Kidney (tissue), 14 donors: ENCODE results near the gene NOL6. TPM values are rescaled to one million over a fixed set of nuclear protein-coding genes. Genes with fewer than 3 reads are reported as not detected.
"Not testable (repeated sequence)": the region's sequence is repeated elsewhere in the genome, so short reads cannot be mapped to it uniquely, and the experiment has no call there.

Experiments used
- DNase-seq, 5 donors: peaks; one replicate each; pipeline ENCODE4 v3.0.0-alpha.2; 2013 to 2020
- FAIRE-seq: peaks from 2 replicates; lab custom pipeline; 2012; peaks lifted over from hg19 to GRCh38; lab: Jason Lieb, UNC
- H3K27ac ChIP-seq, 2 donors: one replicate each; pipeline ENCODE4 v1.7.0; 2013; ENCODE audit warnings: low read depth in 2 of 2, low read length in 2 of 2, inconsistent platforms in 1 of 2
- H3K27me3 ChIP-seq: one replicate; pipeline ENCODE4 v1.7.1; 2013; ENCODE audit warnings: low read length, inconsistent platforms; ENCODE audit not compliant: control insufficient read depth, insufficient read depth
- H3K36me3 ChIP-seq, 3 donors: one replicate each; pipeline versions ENCODE4 v1.7.0 to v1.7.1; 2013; ENCODE audit warnings: low read length in 3 of 3, control low read depth in 1 of 3, inconsistent platforms in 1 of 3; ENCODE audit not compliant: insufficient read depth in 3 of 3, control insufficient read depth in 2 of 3
- H3K4me1 ChIP-seq, 3 donors: one replicate each; pipeline versions ENCODE4 v1.7.0 to v1.7.1; 2013; ENCODE audit warnings: low read length in 3 of 3, inconsistent platforms in 1 of 3, low read depth in 1 of 3; ENCODE audit not compliant: control insufficient read depth in 2 of 3, insufficient read depth in 2 of 3
- H3K4me3 ChIP-seq, 3 donors: one replicate each; pipeline versions ENCODE4 v1.7.0 to v1.8.1; 2013; ENCODE audit warnings: low read length in 3 of 3, control low read depth in 1 of 3, inconsistent platforms in 1 of 3
- H3K9ac ChIP-seq, 3 donors: one replicate each; pipeline versions ENCODE4 v1.7.0 to v1.7.1; 2013; ENCODE audit warnings: low read length in 3 of 3, control low read depth in 1 of 3, inconsistent platforms in 1 of 3
- H3K9me3 ChIP-seq, 3 donors: one replicate each; pipeline versions ENCODE4 v1.7.0 to v1.7.1; 2013; ENCODE audit warnings: low read length in 3 of 3, control low read depth in 1 of 3, inconsistent platforms in 1 of 3; ENCODE audit not compliant: control insufficient read depth in 2 of 3, insufficient read depth in 1 of 3
- CTCF ChIP-seq: IDR thresholded peaks from 3 replicates; pipeline ENCODE4 v1.5.1; 2012; ENCODE audit warnings: mild to moderate bottlenecking, moderate library complexity, borderline replicate concordance; ENCODE audit not compliant: insufficient read depth; ENCODE audit errors: extremely low read depth
- intact Hi-C: fragments of 100-400 bp; cut with DNase I; formaldehyde crosslinking; loops from one replicate; pipeline ENCODE4 v1.11.1; 2022
- polyA plus RNA-seq: library from polyadenylated mRNA; stranded (reverse); fragments of 350-450 nt; fragmentation: Illumina TruSeq; extraction: RNeasy Lipid Tissue Mini Kit (QIAGEN cat#74804); gene quantifications from one replicate; pipeline ENCODE4 v1.2.3, GENCODE V29; 2014; ENCODE audit warnings: low read depth, low replicate concordance; ENCODE audit not compliant: insufficient read depth
- total RNA-seq: library from RNA; stranded (reverse); fragmentation: NEBNext Ultra II Directional; extraction: Animal tissue kit (Norgen Biotek cat#: 25700); gene quantifications from one replicate; pipeline ENCODE4 v1.2.1, GENCODE V29; 2021
- donor health status: control.
- donor health status: control.
- donor health status: control.
- donor health status: control.
- donor health status: control.
- donor health status: DM: yes; HTN: yes; CAD: no.
- donor health status: Normal renal cell carcinoma (clear cell type).

Gene NOL6
- total and polyA plus RNA-seq, 2 donors from 2014 or later = 10.8 to 32.8 TPM

DNA sequence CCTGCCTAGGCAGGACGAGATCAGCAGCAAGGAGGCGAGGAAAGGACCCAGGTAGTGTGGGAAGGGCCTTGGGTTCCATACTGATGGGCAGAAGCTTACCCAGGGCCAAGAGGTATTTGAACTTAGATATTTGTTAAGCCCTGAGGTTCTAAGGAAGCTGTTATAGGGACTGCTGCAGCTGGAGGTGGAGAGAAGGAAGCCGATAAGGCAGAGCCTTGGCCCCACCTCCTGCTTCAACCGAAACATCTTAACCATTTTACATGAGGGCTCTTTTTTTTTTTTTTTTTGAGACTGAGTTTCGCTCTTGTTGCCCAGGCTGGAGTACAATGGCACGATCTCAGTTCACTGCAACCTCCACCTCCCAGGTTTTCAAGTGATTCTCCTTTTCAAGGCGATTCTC is 17.8 kb downstream of the NOL6 start:
- no peak overlapping the region for H3K9ac ChIP-seq
- no peaks in the 10 kb centered on the region for H3K36me3 ChIP-seq
- no peaks in the 10 kb centered on the region for H3K9me3 ChIP-seq
- H3K27me3 ChIP-seq = no peaks in the 10 kb centered on the region
- intact Hi-C loops = no loop called here
- TF ChIP-seq CTCF = no peak
- DNase-seq = no peak
- no peak for FAIRE-seq
- H3K27ac ChIP-seq = no peak overlapping the region
- no peaks in the 10 kb centered on the region for H3K4me1 ChIP-seq
- no peak overlapping the region for H3K4me3 ChIP-seq

DNA sequence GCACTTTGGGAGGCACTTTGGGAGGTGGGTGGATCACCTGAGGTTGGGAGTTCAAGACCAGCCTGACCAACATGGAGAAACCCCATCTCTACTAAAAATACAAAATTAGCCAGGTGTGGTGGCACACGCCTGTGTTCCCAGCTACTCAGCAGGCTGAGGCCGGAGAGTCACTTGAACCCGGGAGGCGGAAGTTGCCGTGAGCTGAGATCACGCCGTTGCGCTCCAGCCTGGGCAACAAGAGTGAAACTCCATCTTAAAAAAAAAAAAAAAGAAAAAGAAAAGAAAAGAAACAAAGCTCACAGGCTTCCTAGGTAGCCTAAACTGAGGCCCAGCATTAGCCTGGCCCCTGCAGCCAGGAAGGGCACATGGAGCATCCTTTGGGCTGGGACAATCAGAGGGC is 18.3 kb downstream of the NOL6 start:
- DNase-seq, H3K27me3 ChIP-seq, intact Hi-C loops, H3K36me3 ChIP-seq, H3K27ac ChIP-seq, FAIRE-seq, H3K4me1 ChIP-seq, H3K9ac ChIP-seq, H3K4me3 ChIP-seq, H3K9me3 ChIP-seq: not testable (repeated sequence)

DNA sequence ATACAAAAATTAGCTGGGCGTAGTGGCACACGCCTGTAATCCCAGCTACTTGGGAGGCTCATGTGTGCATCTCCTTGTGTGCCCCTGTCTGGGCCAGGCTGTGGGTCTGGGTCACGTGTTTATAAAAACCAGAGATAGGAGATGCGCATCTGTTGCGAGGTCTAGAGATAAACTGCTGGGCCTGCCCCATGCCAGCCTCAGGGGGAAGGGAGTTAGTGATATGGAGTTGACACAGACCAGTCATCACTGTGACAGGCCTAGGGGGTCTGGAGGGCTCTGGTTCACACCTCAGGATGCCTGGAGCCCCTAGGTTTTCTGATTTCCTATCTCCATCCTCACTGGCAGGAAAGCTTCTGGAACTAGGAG is 19.1 kb downstream of the NOL6 start:
- H3K4me3 ChIP-seq, intact Hi-C loops, H3K27ac ChIP-seq, H3K9me3 ChIP-seq, FAIRE-seq, H3K27me3 ChIP-seq, H3K36me3 ChIP-seq, H3K9ac ChIP-seq, DNase-seq, H3K4me1 ChIP-seq: not testable (repeated sequence)

DNA sequence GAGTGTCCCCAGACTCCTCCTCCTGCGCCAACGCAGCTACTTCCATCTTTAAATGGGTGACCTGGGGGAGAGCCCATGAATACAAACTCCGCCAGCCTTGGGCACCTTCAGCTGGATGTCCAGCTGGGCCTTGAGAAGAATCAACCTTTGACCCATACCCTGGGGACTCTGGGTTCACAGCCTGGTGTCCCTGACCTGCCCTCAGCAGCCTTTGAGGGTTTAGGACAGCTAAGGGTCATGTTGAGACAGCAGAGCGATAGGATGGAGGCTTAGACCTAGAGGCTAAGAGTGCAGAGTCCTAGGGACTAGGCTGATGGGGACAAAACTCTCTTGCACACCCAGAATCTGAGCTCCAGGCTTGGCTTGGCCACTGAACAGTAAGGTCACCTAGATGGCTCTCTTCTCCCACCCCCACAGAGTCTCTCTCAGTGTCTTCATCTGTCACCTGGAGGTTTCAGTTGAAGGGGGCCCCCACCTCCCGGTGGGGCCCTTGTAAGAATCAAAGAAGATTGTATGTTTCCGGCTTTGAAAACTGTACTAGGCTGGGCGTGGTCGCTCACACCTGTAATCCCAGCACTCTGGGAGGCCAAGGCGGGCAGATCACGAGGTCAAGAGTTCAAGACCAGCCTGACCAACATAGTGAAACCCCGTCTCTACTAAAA is 19.6 kb downstream of the NOL6 start:
- TF ChIP-seq CTCF = no peak
- Histone ChIP-seq H3K27ac (no peak overlapping the region), H3K4me1 (no peaks in the 10 kb centered on the region), H3K9me3 (no peaks in the 10 kb centered on the region), H3K4me3 (no peak overlapping the region), H3K36me3 (no peaks in the 10 kb centered on the region), H3K9ac (no peak overlapping the region), H3K27me3 (no peaks in the 10 kb centered on the region)
- FAIRE-seq (no peak), DNase-seq (no peak)
- intact Hi-C loops = no loop called here
